RWPE2 (cell line): ENCODE results near the gene FAM120B.

ENCODE experiments used
- ATAC-seq: fragments of 200-7000 bp; cut with Tn5 transposase; 3 replicates; pipeline ENCODE4 v1.9.1; 2021; ENCODE audit warnings: low read depth
- DNase-seq: peaks from one replicate; pipeline ENCODE4 v3.0.0-alpha.2; 2020; ENCODE audit warnings: low spot score
- H3K27ac ChIP-seq: fragments of 450-650 bp; 2 replicates; pipeline ENCODE4 v1.5.1; 2017; ENCODE audit warnings: mild to moderate bottlenecking; ENCODE audit not compliant: poor library complexity, severe bottlenecking
- H3K27me3 ChIP-seq: fragments of 250-450 bp; sonication (Bioruptor Pico); 2 replicates; pipeline ENCODE4 v1.5.1; 2021; ENCODE audit warnings: mild to moderate bottlenecking, moderate library complexity; ENCODE audit not compliant: insufficient read depth, poor library complexity, severe bottlenecking
- H3K36me3 ChIP-seq: fragments of 250-450 bp; sonication (Bioruptor Pico); 2 replicates; pipeline ENCODE4 v1.5.1; 2020; ENCODE audit warnings: low read depth, mild to moderate bottlenecking, moderate library complexity
- H3K4me1 ChIP-seq: fragments of 250-450 bp; sonication (Bioruptor Pico); 2 replicates; pipeline ENCODE4 v1.5.1; 2021; ENCODE audit warnings: mild to moderate bottlenecking, moderate library complexity; ENCODE audit not compliant: insufficient read depth, poor library complexity, severe bottlenecking
- H3K4me3 ChIP-seq: fragments of 250-450 bp; sonication (Bioruptor Pico); 2 replicates; pipeline ENCODE4 v1.5.1; 2021; ENCODE audit warnings: mild to moderate bottlenecking, moderate library complexity; ENCODE audit not compliant: severe bottlenecking
- H3K9me3 ChIP-seq: fragments of 250-450 bp; sonication (Bioruptor Pico); 2 replicates; pipeline ENCODE4 v1.5.1; 2021; ENCODE audit warnings: mild to moderate bottlenecking, moderate library complexity; ENCODE audit not compliant: severe bottlenecking
- TF ChIP-seq, protein P1 (sequence below): fragments of 450-650 bp; IDR thresholded peaks from one replicate; pipeline ENCODE4 v1.5.1; 2017; ENCODE audit warnings: mild to moderate bottlenecking, moderate library complexity; ENCODE audit not compliant: poor library complexity, severe bottlenecking

FAM120B gene, protein sequence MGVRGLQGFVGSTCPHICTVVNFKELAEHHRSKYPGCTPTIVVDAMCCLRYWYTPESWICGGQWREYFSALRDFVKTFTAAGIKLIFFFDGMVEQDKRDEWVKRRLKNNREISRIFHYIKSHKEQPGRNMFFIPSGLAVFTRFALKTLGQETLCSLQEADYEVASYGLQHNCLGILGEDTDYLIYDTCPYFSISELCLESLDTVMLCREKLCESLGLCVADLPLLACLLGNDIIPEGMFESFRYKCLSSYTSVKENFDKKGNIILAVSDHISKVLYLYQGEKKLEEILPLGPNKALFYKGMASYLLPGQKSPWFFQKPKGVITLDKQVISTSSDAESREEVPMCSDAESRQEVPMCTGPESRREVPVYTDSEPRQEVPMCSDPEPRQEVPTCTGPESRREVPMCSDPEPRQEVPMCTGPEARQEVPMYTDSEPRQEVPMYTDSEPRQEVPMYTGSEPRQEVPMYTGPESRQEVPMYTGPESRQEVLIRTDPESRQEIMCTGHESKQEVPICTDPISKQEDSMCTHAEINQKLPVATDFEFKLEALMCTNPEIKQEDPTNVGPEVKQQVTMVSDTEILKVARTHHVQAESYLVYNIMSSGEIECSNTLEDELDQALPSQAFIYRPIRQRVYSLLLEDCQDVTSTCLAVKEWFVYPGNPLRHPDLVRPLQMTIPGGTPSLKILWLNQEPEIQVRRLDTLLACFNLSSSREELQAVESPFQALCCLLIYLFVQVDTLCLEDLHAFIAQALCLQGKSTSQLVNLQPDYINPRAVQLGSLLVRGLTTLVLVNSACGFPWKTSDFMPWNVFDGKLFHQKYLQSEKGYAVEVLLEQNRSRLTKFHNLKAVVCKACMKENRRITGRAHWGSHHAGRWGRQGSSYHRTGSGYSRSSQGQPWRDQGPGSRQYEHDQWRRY

DNA sequence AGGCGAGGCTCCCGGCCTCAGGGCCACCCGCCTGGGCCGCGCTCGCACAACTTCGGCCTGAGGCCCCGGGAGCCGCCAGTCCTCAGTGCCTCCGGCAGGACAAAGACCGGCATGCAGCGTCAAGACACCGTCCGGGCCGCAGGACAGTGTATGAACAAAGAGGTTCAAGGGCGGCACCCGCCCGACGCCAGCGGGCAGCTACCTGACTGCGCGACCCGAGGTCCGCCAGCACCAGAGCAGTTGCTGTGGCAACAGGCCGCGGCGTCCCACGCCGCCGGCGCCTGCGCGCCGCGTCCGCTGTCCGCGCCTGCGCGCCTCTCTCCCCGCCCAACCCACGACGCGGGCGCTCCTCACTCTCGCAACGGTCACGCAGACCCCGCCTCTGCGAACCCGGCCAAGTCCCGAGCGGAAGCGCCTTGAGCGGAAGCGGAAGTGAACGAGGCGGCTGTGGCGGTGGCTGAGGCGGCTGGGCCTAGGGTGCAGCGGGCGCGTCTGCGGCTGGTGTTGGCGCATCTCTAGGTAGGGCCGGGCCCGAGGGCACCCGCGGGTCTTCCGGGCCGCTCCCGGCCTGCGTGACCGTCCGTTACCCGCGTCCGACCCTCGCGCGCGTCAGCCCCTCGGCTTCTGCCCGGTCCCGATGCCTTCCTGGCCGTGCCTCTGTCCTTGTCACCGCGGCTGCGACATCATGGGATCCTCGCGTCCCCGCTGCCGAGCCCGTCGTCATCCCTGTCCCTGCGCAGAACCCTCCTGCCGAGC lies at the start of gene FAM120B:
TSS of gene FAM120B (plus strand) at position 435 of the 756 bp plus-strand sequence. CDS start 10,633 bp downstream, outside the sequence.
- H3K9me3 ChIP-seq: no peaks in the 10 kb centered on the region
- peak; percentile 96 for ATAC-seq
- peaks cover 21% of the 10 kb centered on the region for H3K36me3 ChIP-seq
- peak; percentile 92 for DNase-seq
- TF ChIP-seq, protein P1, sequence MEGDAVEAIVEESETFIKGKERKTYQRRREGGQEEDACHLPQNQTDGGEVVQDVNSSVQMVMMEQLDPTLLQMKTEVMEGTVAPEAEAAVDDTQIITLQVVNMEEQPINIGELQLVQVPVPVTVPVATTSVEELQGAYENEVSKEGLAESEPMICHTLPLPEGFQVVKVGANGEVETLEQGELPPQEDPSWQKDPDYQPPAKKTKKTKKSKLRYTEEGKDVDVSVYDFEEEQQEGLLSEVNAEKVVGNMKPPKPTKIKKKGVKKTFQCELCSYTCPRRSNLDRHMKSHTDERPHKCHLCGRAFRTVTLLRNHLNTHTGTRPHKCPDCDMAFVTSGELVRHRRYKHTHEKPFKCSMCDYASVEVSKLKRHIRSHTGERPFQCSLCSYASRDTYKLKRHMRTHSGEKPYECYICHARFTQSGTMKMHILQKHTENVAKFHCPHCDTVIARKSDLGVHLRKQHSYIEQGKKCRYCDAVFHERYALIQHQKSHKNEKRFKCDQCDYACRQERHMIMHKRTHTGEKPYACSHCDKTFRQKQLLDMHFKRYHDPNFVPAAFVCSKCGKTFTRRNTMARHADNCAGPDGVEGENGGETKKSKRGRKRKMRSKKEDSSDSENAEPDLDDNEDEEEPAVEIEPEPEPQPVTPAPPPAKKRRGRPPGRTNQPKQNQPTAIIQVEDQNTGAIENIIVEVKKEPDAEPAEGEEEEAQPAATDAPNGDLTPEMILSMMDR: no peak
- H3K4me3 ChIP-seq: peak within 1 kb of the TSS; percentile 67
- H3K27ac ChIP-seq: peak within 1 kb of the TSS; percentile 44
- H3K27me3 ChIP-seq: no peaks in the 10 kb centered on the region
- peaks cover 19% of the 10 kb centered on the region for H3K4me1 ChIP-seq

DNA sequence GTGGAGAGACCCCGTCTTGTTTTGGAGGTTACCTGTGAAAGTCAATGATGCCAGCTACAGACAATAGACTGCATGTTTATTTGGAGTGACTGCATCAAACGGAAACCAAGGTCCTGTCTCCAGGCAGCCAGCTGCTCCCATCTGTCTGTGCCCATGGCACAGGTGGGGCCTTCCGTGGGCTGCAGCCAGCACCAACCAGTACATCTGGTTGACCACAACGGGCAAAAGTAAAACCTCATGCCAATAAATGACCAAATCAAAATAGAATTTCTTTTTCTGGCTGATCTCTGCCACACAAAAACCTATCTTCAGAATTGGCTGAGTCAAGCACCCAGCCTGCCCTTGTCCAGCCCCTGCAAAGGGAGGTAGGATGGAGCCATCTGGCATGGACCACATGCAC lies 49.2 kb upstream of the FAM120B start:
- Histone ChIP-seq H3K4me3 (no peak overlapping the region), H3K36me3 (no peaks in the 10 kb centered on the region), H3K27ac (no peak overlapping the region), H3K4me1 (no peaks in the 10 kb centered on the region), H3K27me3 (no peaks in the 10 kb centered on the region), H3K9me3 (no peaks in the 10 kb centered on the region)
- DNase-seq: no peak
- no peak for ATAC-seq
- TF ChIP-seq, protein P1: no peak

DNA sequence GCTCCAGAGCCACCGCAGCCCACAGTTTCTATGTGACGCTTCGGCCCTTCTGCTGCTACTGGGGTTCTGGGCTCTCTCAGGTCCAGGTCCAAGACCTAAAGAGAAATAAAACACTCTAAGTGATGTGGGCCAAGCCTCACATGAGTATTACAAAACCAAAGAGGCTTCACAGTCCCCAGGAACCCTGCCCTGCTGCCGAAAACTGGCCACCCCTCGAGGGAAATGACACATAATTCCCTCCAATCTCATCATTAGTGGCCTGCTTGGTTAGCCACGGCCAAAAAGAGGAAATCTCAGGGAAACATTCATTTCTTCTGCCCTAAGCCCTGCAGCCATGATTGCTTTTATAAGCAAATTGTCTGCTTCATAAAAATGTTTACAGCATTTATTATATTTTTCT lies 48.2 kb upstream of the FAM120B start:
- Histone ChIP-seq H3K4me1 (no peaks in the 10 kb centered on the region), H3K4me3 (no peak overlapping the region), H3K36me3 (no peaks in the 10 kb centered on the region), H3K27ac (no peak overlapping the region), H3K9me3 (no peaks in the 10 kb centered on the region), H3K27me3 (no peaks in the 10 kb centered on the region)
- TF ChIP-seq, protein P1: no peak
- ATAC-seq (no peak), DNase-seq (peak; percentile 15)

DNA sequence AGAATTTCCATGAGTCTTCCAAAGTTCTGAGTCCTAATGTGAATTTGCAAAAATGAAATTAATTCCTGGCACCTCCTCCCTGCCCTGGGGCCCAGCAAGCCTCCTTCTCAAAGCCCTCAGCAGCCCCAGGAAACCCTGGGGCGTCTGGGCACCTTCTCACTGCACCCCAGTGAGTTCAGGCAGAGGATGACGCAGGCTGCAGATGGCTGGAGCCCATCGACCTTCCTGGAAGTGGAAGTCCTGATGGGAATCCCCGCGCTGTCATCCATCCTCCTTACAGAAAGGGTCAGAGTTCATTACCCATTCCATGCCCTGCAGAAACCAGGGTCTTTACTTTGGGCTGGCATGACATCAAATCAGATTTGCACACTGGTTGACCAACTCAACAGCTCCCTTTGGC lies 47.3 kb upstream of the FAM120B start:
- DNase-seq (peak; percentile 19), ATAC-seq (no peak)
- Histone ChIP-seq H3K27ac (no peak overlapping the region), H3K4me1 (no peaks in the 10 kb centered on the region), H3K27me3 (no peaks in the 10 kb centered on the region), H3K4me3 (no peak overlapping the region), H3K36me3 (no peaks in the 10 kb centered on the region), H3K9me3 (no peaks in the 10 kb centered on the region)
- TF ChIP-seq, protein P1: no peak
